ENCODE measurements around the gene TRIM15.

- TF ChIP-seq CTCF (IDR thresholded peaks at IDR 0.05) (no peak), POLR2A (IDR thresholded peaks at IDR 0.05) (no peak), EP300 (IDR thresholded peaks at IDR 0.05) (no peak)
These were observed 740 bp downstream of the TRIM15 start for GRCh38 chr6:30163918-30164654.

Measured in ovary (tissue), 3 donors.